ENCODE data around the gene STX17.

- no peak for TF ChIP-seq CTCF (conservative IDR thresholded peaks at IDR 0.05; ENCODE audit: low read length)
- no peak for TF ChIP-seq EZH2phosphoT487 (IDR thresholded peaks at IDR 0.05; ENCODE audit: borderline replicate concordance)
Measured at GRCh38 chr9:99873531-99873930, 32.9 kb upstream of the STX17 start.

All from Loucy (cell line).